SH-SY5Y (cell line): ENCODE measurements around the gene SLC38A6.

ENCODE experiments used
- GATA2 ChIP-seq: IDR thresholded peaks from 2 replicates; pipeline ENCODE4 v1.6.1; 2011; ENCODE audit warnings: mild to moderate bottlenecking, low read depth, low read length
- GATA3 ChIP-seq: IDR thresholded peaks from 2 replicates; pipeline ENCODE4 v1.6.1; 2011; ENCODE audit warnings: low read depth, mild to moderate bottlenecking, low read length, moderate library complexity

DNA sequence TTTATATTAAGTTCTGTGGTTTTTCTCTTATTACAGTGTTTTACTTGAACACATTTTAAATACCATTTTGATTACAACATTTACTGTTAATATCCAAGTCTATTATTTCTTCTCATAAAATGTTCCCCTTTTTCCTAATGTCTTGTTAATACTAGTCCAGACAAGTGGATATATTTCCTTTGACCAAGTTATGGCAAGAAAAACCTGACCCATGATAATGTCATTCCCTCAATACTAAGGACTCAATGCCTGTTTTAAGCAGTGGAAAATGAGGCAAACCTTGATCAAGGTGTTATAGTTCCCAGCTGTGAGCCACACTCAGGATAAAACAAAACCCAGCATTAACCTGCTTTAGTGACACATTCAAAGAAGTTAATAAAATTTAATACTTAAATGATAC, 12.4 kb upstream of the SLC38A6 start:
- TF ChIP-seq GATA2 (no peak), GATA3 (no peak)
